Omental fat pad (tissue), 4 donors: ENCODE measurements around the gene STRADB. TPM values are rescaled to one million over a fixed set of nuclear protein-coding genes. Genes with fewer than 3 reads are reported as not detected.
"Not testable (repeated sequence)": the region's sequence is repeated elsewhere in the genome, so short reads cannot be mapped to it uniquely, and the experiment has no call there.

Experiments
- ATAC-seq: fragments of 150-250 bp; one replicate; pipeline ENCODE4 v1.9.1; 2016; ENCODE audit warnings: mild to moderate bottlenecking, moderate library complexity; ENCODE audit not compliant: low FRiP score
- DNase-seq: peaks from one replicate; pipeline ENCODE4 v3.0.0-alpha.2; 2019; ENCODE audit warnings: low spot score
- CTCF ChIP-seq, 3 donors: fragments of 450-650 bp; IDR thresholded peaks; one replicate each; pipeline ENCODE4 v1.5.1; 2016 to 2017; ENCODE audit warnings: antibody characterized with exemption in 3 of 3, mild to moderate bottlenecking in 3 of 3, moderate library complexity in 2 of 3
- total RNA-seq, 4 donors: library from RNA; depleted of rRNA; stranded (reverse); fragments of >200 nt; gene quantifications; one replicate each; pipeline ENCODE4 v1.1.0, GENCODE V29; 2016

The STRADB gene
- total RNA-seq, 4 donors from 2014 or later, result 13.0 to 38.3 (median 29.3) TPM

GRCh38 chr2:201419057-201419635 lies 32.4 kb upstream of the STRADB start:
- ATAC-seq (no peak), DNase-seq (no peak)
- no peak for TF ChIP-seq CTCF (IDR thresholded peaks at IDR 0.05)

GRCh38 chr2:201419986-201420385 lies 31.6 kb upstream of the STRADB start:
- DNase-seq (no peak), ATAC-seq (no peak)
- no peak for TF ChIP-seq CTCF (IDR thresholded peaks at IDR 0.05)

GRCh38 chr2:201420442-201421113 lies 31.0 kb upstream of the STRADB start:
- DNase-seq (no peak), ATAC-seq (peak; percentile 23)
- no peak for TF ChIP-seq CTCF (IDR thresholded peaks at IDR 0.05)

GRCh38 chr2:201425952-201426351 lies 25.6 kb upstream of the STRADB start:
- DNase-seq (no peak), ATAC-seq (no peak)
- TF ChIP-seq CTCF (IDR thresholded peaks at IDR 0.05), result no peak

- ATAC-seq, DNase-seq: not testable (repeated sequence)
These were observed 23.2 kb upstream of the STRADB start for GRCh38 chr2:201428366-201428765.

- not testable (repeated sequence) for DNase-seq, ATAC-seq
These were observed 21.7 kb upstream of the STRADB start for GRCh38 chr2:201429835-201430234.

GRCh38 chr2:201430322-201430721 lies 21.2 kb upstream of the STRADB start:
- not testable (repeated sequence) for DNase-seq, ATAC-seq

GRCh38 chr2:201430839-201431238 lies 20.7 kb upstream of the STRADB start:
- TF ChIP-seq CTCF (IDR thresholded peaks at IDR 0.05), result no peak
- DNase-seq, result no peak
- ATAC-seq, result no peak
